B cell (primary cell): ENCODE measurements around the gene CETP. TPM values are rescaled to one million over a fixed set of nuclear protein-coding genes. Genes with fewer than 3 reads are reported as not detected.

Experiments used
- ATAC-seq: fragments of 200-7000 bp; cut with Tn5 transposase; one replicate; pipeline ENCODE4 v1.10.0; 2021; ENCODE audit warnings: low read depth, mild to moderate bottlenecking, moderate number of reproducible peaks, moderate library complexity
- CTCF ChIA-PET: fragments of 350-600 bp; sonication (Branson Sonifier 250); formaldehyde crosslinking; loops from one replicate; lab custom pipeline; 2021; ENCODE audit warnings: antibody characterized with exemption, inconsistent platforms; lab: Charles Lee
- POLR2A ChIA-PET: fragments of 350-600 bp; sonication (Branson Sonifier 250); formaldehyde crosslinking; loops from one replicate; lab custom pipeline; 2021; ENCODE audit warnings: antibody characterized with exemption; lab: Charles Lee
- DNase-seq: peaks from one replicate; pipeline ENCODE4 v3.0.0; 2013
- H2AFZ ChIP-seq: 2 replicates; pipeline ENCODE4 v1.6.1; 2012; ENCODE audit warnings: mild to moderate bottlenecking, low read depth, low read length; ENCODE audit not compliant: insufficient read depth, poor library complexity, severe bottlenecking
- H3K27ac ChIP-seq, 2 donors: 1 replicate in 1 of 2; 2 replicates in 1 of 2; pipeline ENCODE4 v1.5.1; 2012 to 2013; ENCODE audit warnings: low read length in 2 of 2, mild to moderate bottlenecking in 2 of 2, moderate library complexity in 1 of 2
- H3K27me3 ChIP-seq, 4 experiments: fragments of 200-600 bp in 1 of 4; sonication (generic) in 1 of 4; replicated peaks in 1 of 4; 1 replicate in 2 of 4; 2 replicates in 2 of 4; pipeline versions ENCODE4 v1.6.1 to v1.7.0; 2013 to 2016; ENCODE audit warnings: low read length in 3 of 4, mild to moderate bottlenecking in 2 of 4, mixed read lengths in 1 of 4, moderate library complexity in 1 of 4; ENCODE audit not compliant: insufficient read depth in 4 of 4, control insufficient read depth in 3 of 4; ENCODE audit errors: control extremely low read depth in 1 of 4
- H3K36me3 ChIP-seq, 2 experiments: replicated peaks in 1 of 2; 1 replicate in 1 of 2; 2 replicates in 1 of 2; pipeline versions ENCODE4 v1.6.1 to v1.7.1; 2013; ENCODE audit warnings: low read length in 1 of 2; ENCODE audit not compliant: insufficient read depth in 2 of 2, control insufficient read depth in 1 of 2; ENCODE audit errors: control extremely low read depth in 1 of 2, extremely low read depth in 1 of 2
- H3K4me1 ChIP-seq, 2 donors: fragments of 200-600 bp in 1 of 2; sonication (generic) in 1 of 2; 1 replicate in 1 of 2; 2 replicates in 1 of 2; pipeline versions ENCODE4 v1.5.1 to v1.6.1; 2013 to 2017; ENCODE audit warnings: low read length in 2 of 2; ENCODE audit not compliant: control insufficient read depth in 2 of 2, insufficient read depth in 2 of 2
- H3K4me2 ChIP-seq: replicated peaks from 2 replicates; pipeline ENCODE3; 2012; ENCODE audit warnings: mild to moderate bottlenecking, low read depth, low read length; ENCODE audit not compliant: poor library complexity, severe bottlenecking
- H3K4me3 ChIP-seq, 5 experiments: fragments of 200-600 bp in 1 of 5; sonication (generic) in 1 of 5; 1 replicate in 3 of 5; 2 replicates in 2 of 5; pipeline versions ENCODE4 v1.5.1 to v1.7.0; 2011 to 2016; ENCODE audit warnings: low read length in 4 of 5, mild to moderate bottlenecking in 4 of 5, low read depth in 2 of 5, control low read depth in 1 of 5, moderate library complexity in 1 of 5; ENCODE audit not compliant: insufficient read depth in 1 of 5; ENCODE audit errors: control extremely low read depth in 1 of 5, extremely low read depth in 1 of 5
- H3K79me2 ChIP-seq: fragments of 200-600 bp; sonication (generic); one replicate; pipeline ENCODE4 v1.6.0; 2016; ENCODE audit warnings: low read length; ENCODE audit not compliant: control insufficient read depth, insufficient read depth
- H3K9ac ChIP-seq: fragments of 200-600 bp; sonication (generic); 2 replicates; pipeline ENCODE4 v1.6.1; 2017; ENCODE audit warnings: mild to moderate bottlenecking, low read length, moderate library complexity
- H3K9me3 ChIP-seq, 3 donors: one replicate each; pipeline versions ENCODE4 v1.6.1 to v1.7.1; 2013; ENCODE audit warnings: low read length in 2 of 3; ENCODE audit not compliant: control insufficient read depth in 2 of 3, insufficient read depth in 1 of 3; ENCODE audit errors: control extremely low read depth in 1 of 3
- H4K20me1 ChIP-seq: 2 replicates; pipeline ENCODE4 v1.6.0; 2012; ENCODE audit warnings: mild to moderate bottlenecking, low read length; ENCODE audit not compliant: insufficient read depth, control insufficient read depth, poor library complexity, severe bottlenecking
- H3K27ac Mint-ChIP-seq: one replicate; pipeline ENCODE4 v1.8.0; 2021; ENCODE audit warnings: mixed read lengths
- H3K27me3 Mint-ChIP-seq: one replicate; pipeline ENCODE4 v1.8.0; 2021; ENCODE audit warnings: mixed read lengths
- H3K4me1 Mint-ChIP-seq: one replicate; pipeline ENCODE4 v1.8.0; 2021; ENCODE audit warnings: mixed read lengths
- H3K4me3 Mint-ChIP-seq: one replicate; pipeline ENCODE4 v1.8.0; 2021; ENCODE audit warnings: mixed read lengths
- H3K9me3 Mint-ChIP-seq: one replicate; pipeline ENCODE4 v1.8.0; 2022; ENCODE audit warnings: mixed read lengths; ENCODE audit not compliant: insufficient read depth
- CTCF ChIP-seq: fragments of 200-600 bp; IDR thresholded peaks from one replicate; pipeline ENCODE4 v1.8.0; 2022; ENCODE audit warnings: antibody characterized with exemption, mild to moderate bottlenecking
- EZH2 ChIP-seq: IDR thresholded peaks from 2 replicates; pipeline ENCODE4 v1.6.1; 2012; ENCODE audit warnings: borderline replicate concordance, low read depth, mild to moderate bottlenecking, moderate library complexity, low read length; ENCODE audit not compliant: insufficient read depth, poor library complexity, severe bottlenecking
- WGBS: methylation state at CpG from one replicate; pipeline ENCODE4 v1.1.5; 2013; ENCODE audit warnings: missing lambda C conversion rate; ENCODE audit not compliant: insufficient coverage; 5-methylcytosine and 5-hydroxymethylcytosine counted together
- intact Hi-C: fragments of 100-400 bp; cut with micrococcal nuclease; formaldehyde crosslinking; loops from one replicate; pipeline ENCODE4 v1.10.0; 2022
- polyA plus RNA-seq: library from polyadenylated mRNA; depleted of rRNA; stranded (reverse); fragments of >200 nt; gene quantifications from 2 replicates; pipeline ENCODE4 v1.2.3, GENCODE V29; 2012
- total RNA-seq, 2 donors: library from RNA; stranded (reverse); fragments of 120-200 nt in 1 of 2; gene quantifications; 1 replicate in 1 of 2; 2 replicates in 1 of 2; pipeline versions ENCODE4 v1.2.3 to v1.2.4, GENCODE V29; 2013 to 2022

The CETP gene
- total and polyA plus RNA-seq, 2 donors (not counting 1 experiment from before 2014, with no cell fraction given), result 0.18 to 1.3 TPM

DNA sequence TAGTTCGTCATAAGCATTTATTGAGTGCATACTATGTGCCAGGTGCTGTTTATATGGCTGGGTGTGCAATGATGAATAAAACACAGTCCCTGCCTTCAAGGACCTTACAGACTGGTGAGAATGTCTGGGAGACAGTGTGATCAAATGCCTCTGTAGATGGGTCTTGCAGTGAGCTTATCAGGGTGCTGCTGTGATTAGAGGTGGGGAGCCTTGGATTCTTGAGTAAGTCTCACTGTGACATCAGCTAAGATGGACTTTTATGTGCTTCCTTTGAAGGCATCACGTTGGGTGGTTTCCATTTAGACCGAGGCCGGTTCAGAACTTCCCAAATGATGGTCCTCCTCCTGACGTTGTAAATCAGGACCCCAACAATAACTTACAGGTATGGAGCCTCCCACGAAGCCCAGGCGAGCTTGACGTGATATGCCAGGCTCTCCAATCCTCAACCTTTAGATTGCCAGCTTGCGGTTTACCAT, 19.9 kb upstream of the CETP start:
- H3K27ac ChIP-seq, result peak overlapping the region; percentile 31 to 70
- Mint-ChIP-seq H3K27me3 (no peaks in the 10 kb centered on the region), H3K27ac (peak overlapping the region; percentile 86), H3K4me3 (peak overlapping the region; percentile 59), H3K4me1 (peaks cover 68% of the 10 kb centered on the region), H3K9me3 (no peaks in the 10 kb centered on the region)
- no peak for ATAC-seq
- no peak overlapping the region for H3K4me3 ChIP-seq
- H3K36me3 ChIP-seq, result peaks cover 26 to 92% of the 10 kb centered on the region in 2 experiments
- ChIA-PET CTCF (interaction anchor here (0.8 to 2.8 kb wide), 14 partner anchors 9 to 113 kb away, joined by 3 to 18 read pairs (median 5); partner anchors contain the start of gene HERPUD1), POLR2A (interaction anchor here (0.9 to 2.1 kb wide), 6 partner anchors 9 to 100 kb away, joined by 3 to 12 read pairs (median 4); partner anchors contain the start of genes HERPUD1 and NLRC5)
- H3K27me3 ChIP-seq, result no peaks in the 10 kb centered on the region
- TF ChIP-seq CTCF (no peak), EZH2 (no peak)
- intact Hi-C loops, result no loop called here
- H2AFZ ChIP-seq, result no peak overlapping the region
- no peak overlapping the region for H3K9ac ChIP-seq
- H3K79me2 ChIP-seq, result peaks cover 18% of the 10 kb centered on the region
- 71% methylated on average over 8 of the region's 9 CpGs for WGBS
- H3K4me1 ChIP-seq, result peaks cover 53 to 56% of the 10 kb centered on the region in 2 donors
- H4K20me1 ChIP-seq, result peaks cover 63% of the 10 kb centered on the region
- no peaks in the 10 kb centered on the region for H3K9me3 ChIP-seq
- DNase-seq, result peak; percentile 56
- no peak overlapping the region for H3K4me2 ChIP-seq

DNA sequence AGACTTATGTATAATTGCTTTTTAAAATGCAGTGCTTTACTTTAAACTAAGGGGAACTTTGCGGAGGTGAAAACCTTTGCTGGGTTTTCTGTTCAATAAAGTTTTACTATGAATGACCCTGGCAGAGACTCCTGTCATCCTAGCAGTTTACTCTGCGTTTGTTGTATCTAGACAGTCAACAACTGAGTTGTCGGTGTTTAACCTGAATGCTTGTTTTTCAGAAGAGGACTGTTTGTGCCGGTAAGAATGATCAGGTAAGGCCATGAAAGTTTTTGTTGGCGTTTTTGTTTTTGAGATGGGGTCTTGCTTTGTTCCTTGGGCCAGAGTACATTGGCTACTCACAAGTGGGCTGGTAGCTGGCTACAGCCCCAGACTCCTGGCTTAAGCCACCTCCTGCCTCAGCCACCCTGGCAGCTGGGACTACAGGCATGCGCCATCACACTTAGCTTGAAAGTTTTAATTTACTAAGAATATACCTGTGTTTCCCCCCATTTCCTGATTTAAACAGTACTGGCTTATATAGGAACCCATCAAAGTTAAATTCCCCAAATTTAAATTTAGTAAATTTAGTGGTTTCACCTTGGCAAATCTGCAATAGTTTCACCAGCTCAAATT, 17.9 kb upstream of the CETP start:
- H3K36me3 ChIP-seq, result peaks cover 20 to 80% of the 10 kb centered on the region in 2 experiments

More for the DNA sequence above, 17.9 kb upstream of the CETP start:
- intact Hi-C loops, result no loop called here
- Mint-ChIP-seq H3K4me3 (no peak overlapping the region), H3K27me3 (no peaks in the 10 kb centered on the region), H3K9me3 (no peaks in the 10 kb centered on the region), H3K4me1 (peaks cover 54% of the 10 kb centered on the region), H3K27ac (peak overlapping the region; percentile 86)
- no peak for ATAC-seq
- Histone ChIP-seq H3K79me2 (peaks cover under 1% of the 10 kb centered on the region), H3K27ac (peak overlapping the region in 1 of 2 donors; percentile 56), H3K9me3 (no peaks in the 10 kb centered on the region), H3K9ac (no peak overlapping the region), H4K20me1 (peaks cover 43% of the 10 kb centered on the region), H3K4me3 (no peak overlapping the region), H2AFZ (no peak overlapping the region), H3K4me1 (peaks cover 37 to 48% of the 10 kb centered on the region in 2 donors), H3K4me2 (no peak overlapping the region), H3K27me3 (no peaks in the 10 kb centered on the region)
- TF ChIP-seq CTCF (no peak), EZH2 (no peak)
- POLR2A ChIA-PET, result interaction anchor here (0.5 to 1.1 kb wide), 3 partner anchors 13 to 426 kb away, joined by 3 to 6 read pairs (median 4); partner anchors contain the start of gene HERPUD1
- CTCF ChIA-PET, result interaction anchor here (11.7 kb wide), 1 partner anchor 77 kb away, joined by 118 read pairs; the partner anchor contains the start of gene SLC12A3
- DNase-seq, result no peak
- WGBS, result 56% methylated on average over 5 of the region's 6 CpGs
